Calu3 (cell line): ENCODE data around the gene ADIPOR2. TPM values are rescaled to one million over a fixed set of nuclear protein-coding genes. Genes with fewer than 3 reads are reported as not detected.

Experiments used
- BruUV-seq: library from RNA; stranded (reverse); fragments of 400-500 nt; replicated peaks from 2 replicates; lab custom pipeline; 2021; lab: Mats Ljungman, UMichigan
- CTCF ChIA-PET: fragments of 300-600 bp; sonication (Branson Sonifier 250); formaldehyde crosslinking; loops from one replicate; lab custom pipeline; 2022; ENCODE audit warnings: antibody characterized with exemption; lab: Charles Lee
- DNase-seq: peaks from one replicate; pipeline ENCODE4 v3.0.0; 2022
- H3K27ac Mint-ChIP-seq: one replicate; pipeline ENCODE4 v1.8.0; 2022; ENCODE audit warnings: mixed read lengths; ENCODE audit not compliant: unreplicated experiment
- H3K27me3 Mint-ChIP-seq: one replicate; pipeline ENCODE4 v1.8.0; 2022; ENCODE audit warnings: mixed read lengths; ENCODE audit not compliant: unreplicated experiment
- H3K36me3 Mint-ChIP-seq: one replicate; pipeline ENCODE4 v1.8.0; 2022; ENCODE audit warnings: mild to moderate bottlenecking, moderate library complexity, mixed read lengths; ENCODE audit not compliant: insufficient read depth, unreplicated experiment
- H3K4me1 Mint-ChIP-seq: one replicate; pipeline ENCODE4 v1.8.0; 2022; ENCODE audit warnings: mild to moderate bottlenecking, low read depth, mixed read lengths; ENCODE audit not compliant: unreplicated experiment
- H3K4me3 Mint-ChIP-seq: one replicate; pipeline ENCODE4 v1.8.0; 2022; ENCODE audit warnings: mild to moderate bottlenecking, low read depth, moderate library complexity, mixed read lengths; ENCODE audit not compliant: unreplicated experiment
- H3K9me3 Mint-ChIP-seq: one replicate; pipeline ENCODE4 v1.8.0; 2022; ENCODE audit warnings: low read depth, mixed read lengths; ENCODE audit not compliant: unreplicated experiment
- CTCF ChIP-seq: fragments of 200-600 bp; IDR thresholded peaks from one replicate; pipeline ENCODE4 v1.8.0; 2022; ENCODE audit warnings: antibody characterized with exemption; ENCODE audit not compliant: unreplicated experiment
- intact Hi-C: fragments of 100-400 bp; cut with micrococcal nuclease; formaldehyde crosslinking; loops from one replicate; pipeline ENCODE4 v1.10.0; 2022; ENCODE audit not compliant: unreplicated experiment
- total RNA-seq: library from RNA; stranded (reverse); gene quantifications from 2 replicates; pipeline ENCODE4 v1.2.3, GENCODE V29; 2022

The ADIPOR2 gene
- total RNA-seq, 1 experiment from 2014 or later, result 90.3 TPM

GRCh38 chr12:1812650-1813302 is 121.9 kb downstream of the ADIPOR2 start:
- no peak for DNase-seq

GRCh38 chr12:1814266-1814665 is 123.4 kb downstream of the ADIPOR2 start:
- BruUV-seq, result no TSS peak
- DNase-seq, result no peak
- Mint-ChIP-seq H3K36me3 (no peaks in the 10 kb centered on the region), H3K9me3 (no peaks in the 10 kb centered on the region), H3K4me3 (no peak overlapping the region), H3K4me1 (peaks cover 15% of the 10 kb centered on the region), H3K27ac (no peak overlapping the region), H3K27me3 (peaks cover 85% of the 10 kb centered on the region)
- no peak for TF ChIP-seq CTCF
- intact Hi-C loops, result no loop called here
- CTCF ChIA-PET, result no interaction called here

More at GRCh38 chr12:1812650-1813302, 121.9 kb downstream of the ADIPOR2 start:
- Mint-ChIP-seq H3K27me3 (peaks cover 71% of the 10 kb centered on the region), H3K4me3 (no peak overlapping the region), H3K27ac (no peak overlapping the region), H3K36me3 (no peaks in the 10 kb centered on the region), H3K4me1 (peaks cover 15% of the 10 kb centered on the region), H3K9me3 (no peaks in the 10 kb centered on the region)
- CTCF ChIA-PET, result interaction anchor here (0.6 to 0.8 kb wide), 2 partner anchors 127 to 160 kb away, joined by 4 to 9 read pairs; no protein-coding TSS in a partner anchor
- intact Hi-C loops, result no loop called here
- no peak for TF ChIP-seq CTCF
- no TSS peak for BruUV-seq

- CTCF ChIA-PET, result no interaction called here
- Mint-ChIP-seq H3K36me3 (no peaks in the 10 kb centered on the region), H3K9me3 (no peaks in the 10 kb centered on the region), H3K4me3 (no peak overlapping the region), H3K27me3 (peaks cover 91% of the 10 kb centered on the region), H3K4me1 (peaks cover 15% of the 10 kb centered on the region), H3K27ac (no peak overlapping the region)
- intact Hi-C loops, result no loop called here
- BruUV-seq, result no TSS peak
- TF ChIP-seq CTCF, result no peak
- no peak for DNase-seq
These were observed 124.2 kb downstream of the ADIPOR2 start for GRCh38 chr12:1815108-1815507.

DNA sequence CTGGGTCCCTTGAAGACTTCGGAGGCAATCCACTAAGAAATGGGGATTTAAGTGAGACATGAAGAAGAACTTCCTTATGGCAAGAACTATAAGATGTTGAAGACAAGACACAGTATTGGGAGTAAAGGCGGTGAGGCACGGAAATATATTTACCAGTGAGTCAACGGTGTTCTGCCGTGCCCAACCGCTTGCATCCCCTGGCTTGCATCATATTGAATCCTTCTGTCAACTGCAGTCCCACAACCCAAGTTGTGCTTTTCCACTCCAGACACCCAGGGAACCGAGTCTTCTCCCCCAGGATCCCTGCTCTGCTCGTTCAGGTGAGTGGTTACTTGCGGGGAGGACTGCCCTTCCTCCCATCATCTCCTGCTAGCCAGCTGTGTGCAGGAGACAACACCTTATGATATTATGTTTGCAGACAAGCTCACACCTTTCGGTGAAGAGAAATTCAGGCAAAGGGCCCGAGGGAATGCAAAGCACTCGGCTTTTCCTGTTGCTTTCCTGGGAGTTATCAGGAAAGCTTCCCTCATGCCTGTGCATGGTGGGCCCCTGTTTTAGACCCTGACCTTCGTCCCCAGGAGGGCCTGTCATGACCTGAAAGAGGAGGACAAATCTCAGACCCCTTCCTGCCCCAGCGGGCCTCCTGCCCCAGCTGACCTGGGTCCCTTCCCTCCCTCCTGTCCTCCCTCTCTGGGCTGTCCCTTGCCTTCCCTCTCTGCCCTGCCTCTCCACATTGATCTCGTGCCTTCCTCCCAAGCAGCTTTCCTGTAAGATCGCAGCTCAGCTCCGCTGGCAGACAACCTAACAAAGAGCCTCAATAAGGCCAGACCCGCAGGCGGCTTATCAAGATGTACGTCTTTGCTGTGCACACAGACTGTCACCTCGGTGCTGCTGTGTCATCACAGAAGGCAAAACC is 125.2 kb downstream of the ADIPOR2 start:
- no peak overlapping the region for H3K27ac Mint-ChIP-seq

More for the DNA sequence above, 125.2 kb downstream of the ADIPOR2 start:
- TF ChIP-seq CTCF, result no peak
- BruUV-seq, result no TSS peak
- intact Hi-C loops, result no loop called here
- DNase-seq, result no peak
- Mint-ChIP-seq H3K9me3 (no peaks in the 10 kb centered on the region), H3K4me3 (no peak overlapping the region), H3K36me3 (no peaks in the 10 kb centered on the region), H3K4me1 (peaks cover 10% of the 10 kb centered on the region), H3K27me3 (peaks cover 91% of the 10 kb centered on the region)
- CTCF ChIA-PET, result interaction anchor here (0.6 kb wide), 1 partner anchor 51 kb away, joined by 6 read pairs; no protein-coding TSS in a partner anchor
